ENCODE data around the gene MOSMO. TPM values are rescaled to one million over a fixed set of nuclear protein-coding genes. Genes with fewer than 3 reads are reported as not detected.

Gene MOSMO
- total RNA-seq, 1 experiment from 2014 or later = 27.6 TPM

DNA sequence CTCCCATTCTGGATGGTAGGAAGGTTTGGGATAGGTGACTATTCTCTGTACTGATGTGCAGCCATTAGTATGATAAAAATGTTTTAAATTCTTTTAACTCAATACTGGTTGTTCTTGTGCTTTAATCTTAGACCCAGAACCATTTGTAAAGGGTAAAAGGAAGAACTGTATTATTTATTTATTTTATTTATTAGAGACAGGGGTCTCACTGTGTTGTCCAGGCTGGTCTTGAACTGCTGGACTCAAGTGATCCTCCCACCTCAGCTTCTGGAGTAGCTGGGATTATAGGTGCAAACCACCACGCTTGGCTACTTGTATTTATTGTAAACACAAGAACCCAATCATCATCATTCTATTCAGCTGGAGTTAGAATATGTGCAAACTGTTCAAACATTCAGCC is 2.2 kb upstream of the MOSMO start:
- H3K4me3 ChIP-seq (replicated peaks in 1 of 2; ENCODE audit: low read depth in 1 of 2, low read length in 2 of 2) = no peak overlapping the region
- ATAC-seq (no peak), DNase-seq (ENCODE audit: low read depth, low spot score) (no peak)
- no peak overlapping the region for H2AFZ ChIP-seq (ENCODE audit: low read depth, low read length, poor library complexity, severe bottlenecking)
- ChIA-PET CTCF (interaction anchor here (7.6 kb wide), 1 partner anchor 72 kb away, joined by 57 read pairs; no protein-coding TSS in a partner anchor), RAD21 (ENCODE audit: low non-redundant PET in 1 of 2, low total read pairs in 2 of 2, uncharacterized antibody in 2 of 2, unreplicated experiment in 2 of 2) (no interaction called here), POLR2A (no interaction called here)
- no peak overlapping the region for H3K9ac ChIP-seq (ENCODE audit: low read length)
- H3K27ac ChIP-seq (ENCODE audit: low read depth, low read length) = no peak overlapping the region
- H3K9me3 ChIP-seq (ENCODE audit: control insufficient read depth in 1 of 2, insufficient read depth in 1 of 2, low read depth in 1 of 2, low read length in 2 of 2) = no peaks in the 10 kb centered on the region
- TF ChIP-seq CBX3 (IDR thresholded peaks at IDR 0.05; ENCODE audit: low read depth) (no peak), EZH2phosphoT487 (IDR thresholded peaks at IDR 0.05; ENCODE audit: borderline replicate concordance) (no peak), YY1 (IDR thresholded peaks at IDR 0.05; ENCODE audit: extremely low read depth, insufficient replicate concordance, low read depth, low read length) (no peak), CEBPB (IDR thresholded peaks at IDR 0.05; ENCODE audit: low read depth) (no peak), FOSL1 (IDR thresholded peaks at IDR 0.05; ENCODE audit: low read depth) (no peak), ZFX (IDR thresholded peaks at IDR 0.05) (no peak), EZH2 (IDR thresholded peaks at IDR 0.05) (no peak), POLR2AphosphoS5 (IDR thresholded peaks at IDR 0.05; ENCODE audit: low read depth, low read length) (no peak), EGR1 (IDR thresholded peaks at IDR 0.05; ENCODE audit: low read depth) (no peak)
- TF ChIP-seq, protein P1, sequence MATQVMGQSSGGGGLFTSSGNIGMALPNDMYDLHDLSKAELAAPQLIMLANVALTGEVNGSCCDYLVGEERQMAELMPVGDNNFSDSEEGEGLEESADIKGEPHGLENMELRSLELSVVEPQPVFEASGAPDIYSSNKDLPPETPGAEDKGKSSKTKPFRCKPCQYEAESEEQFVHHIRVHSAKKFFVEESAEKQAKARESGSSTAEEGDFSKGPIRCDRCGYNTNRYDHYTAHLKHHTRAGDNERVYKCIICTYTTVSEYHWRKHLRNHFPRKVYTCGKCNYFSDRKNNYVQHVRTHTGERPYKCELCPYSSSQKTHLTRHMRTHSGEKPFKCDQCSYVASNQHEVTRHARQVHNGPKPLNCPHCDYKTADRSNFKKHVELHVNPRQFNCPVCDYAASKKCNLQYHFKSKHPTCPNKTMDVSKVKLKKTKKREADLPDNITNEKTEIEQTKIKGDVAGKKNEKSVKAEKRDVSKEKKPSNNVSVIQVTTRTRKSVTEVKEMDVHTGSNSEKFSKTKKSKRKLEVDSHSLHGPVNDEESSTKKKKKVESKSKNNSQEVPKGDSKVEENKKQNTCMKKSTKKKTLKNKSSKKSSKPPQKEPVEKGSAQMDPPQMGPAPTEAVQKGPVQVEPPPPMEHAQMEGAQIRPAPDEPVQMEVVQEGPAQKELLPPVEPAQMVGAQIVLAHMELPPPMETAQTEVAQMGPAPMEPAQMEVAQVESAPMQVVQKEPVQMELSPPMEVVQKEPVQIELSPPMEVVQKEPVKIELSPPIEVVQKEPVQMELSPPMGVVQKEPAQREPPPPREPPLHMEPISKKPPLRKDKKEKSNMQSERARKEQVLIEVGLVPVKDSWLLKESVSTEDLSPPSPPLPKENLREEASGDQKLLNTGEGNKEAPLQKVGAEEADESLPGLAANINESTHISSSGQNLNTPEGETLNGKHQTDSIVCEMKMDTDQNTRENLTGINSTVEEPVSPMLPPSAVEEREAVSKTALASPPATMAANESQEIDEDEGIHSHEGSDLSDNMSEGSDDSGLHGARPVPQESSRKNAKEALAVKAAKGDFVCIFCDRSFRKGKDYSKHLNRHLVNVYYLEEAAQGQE (IDR thresholded peaks at IDR 0.05; ENCODE audit: low read depth) = no peak
- TF ChIP-seq, protein P2, sequence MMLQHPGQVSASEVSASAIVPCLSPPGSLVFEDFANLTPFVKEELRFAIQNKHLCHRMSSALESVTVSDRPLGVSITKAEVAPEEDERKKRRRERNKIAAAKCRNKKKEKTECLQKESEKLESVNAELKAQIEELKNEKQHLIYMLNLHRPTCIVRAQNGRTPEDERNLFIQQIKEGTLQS (IDR thresholded peaks at IDR 0.05) = no peak
- TF ChIP-seq, protein P3, sequence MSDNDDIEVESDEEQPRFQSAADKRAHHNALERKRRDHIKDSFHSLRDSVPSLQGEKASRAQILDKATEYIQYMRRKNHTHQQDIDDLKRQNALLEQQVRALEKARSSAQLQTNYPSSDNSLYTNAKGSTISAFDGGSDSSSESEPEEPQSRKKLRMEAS (IDR thresholded peaks at IDR 0.05) = no peak
- no peaks in the 10 kb centered on the region for H3K27me3 ChIP-seq (ENCODE audit: insufficient read depth, low read length)
- H3K79me2 ChIP-seq (ENCODE audit: insufficient read depth, low read length) = peaks cover 35% of the 10 kb centered on the region
- H3K36me3 ChIP-seq (ENCODE audit: control insufficient read depth in 1 of 2, insufficient read depth in 2 of 2, low read length in 2 of 2) = no peaks in the 10 kb centered on the region
- no peaks in the 10 kb centered on the region for H4K20me1 ChIP-seq (ENCODE audit: insufficient read depth)
- no peak overlapping the region for H3K4me2 ChIP-seq (ENCODE audit: low read length)
- H3K9me2 ChIP-seq (ENCODE audit: insufficient read depth) = no peaks in the 10 kb centered on the region
- intact Hi-C loops (cut with micrococcal nuclease) = loop anchor here (2.0 to 10.0 kb wide), 2 partner anchors 71 to 289 kb away; partner anchors contain the start of gene POLR3E
- BruUV-seq (replicated peaks) = no TSS peak
- H3K4me1 ChIP-seq (ENCODE audit: control insufficient read depth in 1 of 2, insufficient read depth in 2 of 2, low read length in 2 of 2) = peaks cover 29 to 45% of the 10 kb centered on the region in 2 experiments
